GM21515 (cell line): Measurements from ENCODE around the gene RAB3GAP1.

Source experiments
- ATAC-seq: cut with Tn5 transposase; IDR thresholded peaks from one replicate; pipeline ENCODE4 v1.9.1; 2021; ENCODE audit not compliant: unreplicated experiment

RAB3GAP1 gene

DNA sequence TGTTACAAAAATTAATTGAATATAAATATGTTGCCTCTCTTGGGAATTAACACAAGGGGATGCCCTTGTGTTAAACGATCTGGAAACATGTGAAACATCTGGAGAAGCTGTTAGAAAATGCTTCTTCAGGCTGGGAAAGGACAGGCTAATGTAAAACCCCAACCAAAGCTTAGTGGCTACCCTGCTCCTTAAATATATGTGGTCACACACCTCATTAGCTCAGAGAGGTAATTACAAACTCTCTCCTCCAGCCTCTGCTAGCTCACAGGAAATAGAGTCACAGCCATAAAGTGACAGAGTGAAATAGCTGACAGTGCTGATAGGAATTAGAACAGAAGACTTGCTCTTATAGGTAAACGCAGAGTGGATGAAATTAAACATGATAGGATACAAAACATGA lies 155.9 kb downstream of the RAB3GAP1 start:
- ATAC-seq, result no peak

- no peak for ATAC-seq
These were observed 160.7 kb downstream of the RAB3GAP1 start for GRCh38 chr2:135212757-135213156.

DNA sequence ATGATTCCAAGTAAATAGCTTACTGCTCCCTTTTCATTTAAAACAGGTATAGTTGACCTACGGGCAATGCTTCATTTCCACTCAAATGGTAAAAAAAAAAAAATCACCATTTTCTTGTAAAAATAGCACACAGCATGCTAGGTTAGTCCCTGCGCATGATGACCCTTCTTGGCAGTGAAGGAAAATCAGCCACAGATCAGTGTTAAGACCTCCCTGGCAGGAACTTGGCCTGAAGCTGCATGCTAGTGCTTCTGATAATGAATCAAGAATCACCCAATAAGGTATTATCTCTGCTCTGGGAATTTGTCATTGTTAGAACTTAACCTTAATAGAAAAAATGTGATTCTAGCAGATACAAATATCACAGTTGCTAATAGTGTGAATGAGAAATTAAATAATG lies 166.3 kb downstream of the RAB3GAP1 start:
- no peak for ATAC-seq

- ATAC-seq, result no peak
These were observed 167.1 kb downstream of the RAB3GAP1 start for GRCh38 chr2:135219226-135219625.
